GM18909 (cell line): ENCODE results near the gene ACTL10.
"Not testable (repeated sequence)": the region's sequence is repeated elsewhere in the genome, so short reads cannot be mapped to it uniquely, and the experiment has no call there.

Source experiments
- ATAC-seq: cut with Tn5 transposase; IDR thresholded peaks from one replicate; pipeline ENCODE4 v1.9.1; 2021; ENCODE audit warnings: mild to moderate bottlenecking; ENCODE audit not compliant: unreplicated experiment, poor library complexity

ACTL10 gene

DNA sequence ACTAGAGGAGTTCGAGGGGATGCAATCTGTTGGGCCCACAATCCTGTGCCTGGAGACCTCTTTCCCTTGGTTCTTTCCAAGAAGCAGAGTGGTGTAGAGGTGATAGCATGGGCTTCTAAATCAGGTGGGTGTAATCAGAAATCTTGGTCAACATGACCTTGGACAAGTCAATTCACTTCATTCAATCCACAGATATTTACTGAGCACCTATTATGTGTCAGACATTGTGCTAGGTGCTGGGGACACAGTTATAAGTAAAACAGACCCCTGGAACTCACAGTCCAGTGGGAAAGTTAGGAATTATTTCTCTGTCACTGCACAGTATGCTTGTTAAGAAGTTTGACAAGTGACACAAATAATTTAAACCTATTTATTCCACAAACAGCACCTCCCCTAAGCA, 22.8 kb downstream of the ACTL10 start:
- ATAC-seq: no peak

DNA sequence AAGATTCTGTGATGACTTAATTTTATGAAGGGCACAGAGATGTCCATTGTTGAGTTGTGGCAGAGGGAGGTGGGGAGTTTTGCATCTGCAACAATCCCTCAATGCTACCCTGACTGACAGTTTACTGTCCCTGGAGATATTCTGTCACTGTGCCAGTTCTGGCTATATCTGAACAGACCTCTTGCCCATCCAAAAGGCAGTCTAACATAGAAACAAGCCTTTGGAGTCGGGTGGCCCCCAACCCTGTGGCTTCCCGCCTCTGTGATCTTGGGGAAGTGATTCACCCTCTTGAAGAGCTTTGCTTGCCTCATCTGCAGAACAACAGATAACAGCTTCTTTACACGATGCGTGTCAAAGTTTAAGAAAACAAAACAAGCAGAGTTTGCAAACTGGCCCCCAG, 23.2 kb downstream of the ACTL10 start:
- ATAC-seq: no peak

DNA sequence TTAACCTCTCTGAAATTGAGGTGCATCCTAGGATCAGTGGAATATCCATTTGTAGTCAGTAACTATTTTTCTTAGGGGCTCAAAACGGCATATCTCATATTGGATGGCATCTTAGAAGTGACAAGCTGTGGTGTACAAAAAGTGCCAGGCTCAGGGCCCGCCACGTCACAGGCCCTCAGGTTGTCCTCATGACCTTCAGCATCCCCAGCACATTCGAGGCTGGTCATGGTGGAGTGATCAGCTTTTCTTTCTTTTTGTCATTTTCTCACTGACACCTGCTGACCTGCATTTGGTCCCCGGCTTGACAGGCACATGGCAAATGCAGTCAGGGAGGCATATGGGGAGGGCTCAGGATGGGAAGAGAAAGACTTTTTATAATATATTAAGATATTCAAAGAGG, 26.5 kb downstream of the ACTL10 start:
- no peak for ATAC-seq

DNA sequence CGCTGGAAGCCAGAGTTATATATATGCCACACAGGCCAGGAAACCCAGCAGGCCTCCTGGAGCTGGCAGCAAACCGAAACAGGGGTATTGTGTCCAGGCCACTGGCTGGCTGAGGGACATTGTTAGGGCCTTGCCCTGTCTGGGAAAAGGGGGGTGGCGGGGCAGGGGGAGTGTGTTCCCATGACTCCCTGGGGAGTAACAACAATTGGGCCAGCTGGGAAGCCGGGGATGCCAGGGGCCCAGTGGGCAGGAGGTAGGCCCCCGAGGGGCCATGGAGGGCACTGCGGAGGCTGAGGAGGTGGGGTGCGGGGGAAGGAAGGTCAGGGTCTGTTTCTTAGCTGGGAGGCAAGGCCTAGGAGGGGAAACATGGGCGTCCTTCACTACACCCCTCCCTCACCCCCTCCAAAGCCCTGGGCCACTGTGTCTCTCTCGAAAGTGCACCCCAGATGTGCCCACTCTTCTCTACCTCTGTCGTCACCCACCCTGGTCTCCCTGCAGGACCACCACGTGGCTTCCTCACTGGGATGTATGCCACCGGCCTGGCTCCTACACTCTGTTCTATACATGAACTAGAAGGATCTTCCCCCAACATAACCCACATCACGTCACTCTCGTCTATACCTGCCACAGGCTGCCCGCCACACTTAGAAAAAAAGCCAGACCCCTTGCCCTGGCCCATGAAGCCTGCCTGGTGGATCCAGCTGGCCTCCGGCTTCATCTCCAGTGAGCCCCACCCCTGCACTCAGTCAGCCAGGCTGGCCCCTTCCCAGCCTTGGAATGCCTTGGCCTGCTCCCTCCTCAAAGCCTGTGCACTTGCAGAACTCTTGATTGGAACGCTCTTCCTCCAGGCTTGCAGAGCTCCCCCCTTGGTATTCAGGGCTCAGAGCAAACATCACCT, 27.2 kb downstream of the ACTL10 start:
- ATAC-seq: no peak

DNA sequence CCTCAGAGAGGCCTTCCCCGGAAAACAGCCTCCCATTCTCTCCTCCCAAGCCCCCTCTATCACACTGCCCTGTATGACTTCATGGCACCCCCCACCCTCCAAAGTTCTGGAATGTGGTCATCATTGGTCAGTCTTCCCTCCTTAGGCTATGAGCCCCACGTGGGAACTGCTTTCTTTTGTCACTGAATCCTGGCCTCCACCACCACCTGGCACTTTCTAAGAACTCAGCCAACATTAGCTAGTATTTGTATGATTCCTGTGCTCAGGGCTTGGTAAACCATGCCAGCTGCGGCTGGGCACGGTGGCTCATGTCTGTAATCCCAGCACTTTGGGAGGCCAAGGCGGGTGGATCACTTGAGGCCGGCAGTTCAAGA, 27.9 kb downstream of the ACTL10 start:
- no peak for ATAC-seq

DNA sequence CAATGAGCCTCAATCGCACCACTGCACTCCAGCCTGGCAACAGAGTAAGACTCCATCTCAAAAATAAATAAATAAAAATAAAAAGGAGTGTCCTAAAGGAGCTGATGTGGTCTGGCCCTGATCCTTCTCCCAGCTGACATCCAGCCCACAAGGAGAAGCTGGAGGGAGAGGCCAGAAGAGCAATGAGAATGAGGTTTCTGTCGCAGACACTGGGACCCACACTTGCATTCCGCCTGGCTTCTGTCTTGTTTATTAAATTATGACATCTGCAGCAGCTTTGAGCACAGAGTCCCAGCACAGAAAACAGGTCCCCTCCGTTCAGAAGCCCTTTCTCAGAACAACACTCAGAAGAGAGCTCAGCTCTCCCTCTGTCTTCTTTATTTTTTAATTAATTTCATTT, 29.7 kb downstream of the ACTL10 start:
- no peak for ATAC-seq

DNA sequence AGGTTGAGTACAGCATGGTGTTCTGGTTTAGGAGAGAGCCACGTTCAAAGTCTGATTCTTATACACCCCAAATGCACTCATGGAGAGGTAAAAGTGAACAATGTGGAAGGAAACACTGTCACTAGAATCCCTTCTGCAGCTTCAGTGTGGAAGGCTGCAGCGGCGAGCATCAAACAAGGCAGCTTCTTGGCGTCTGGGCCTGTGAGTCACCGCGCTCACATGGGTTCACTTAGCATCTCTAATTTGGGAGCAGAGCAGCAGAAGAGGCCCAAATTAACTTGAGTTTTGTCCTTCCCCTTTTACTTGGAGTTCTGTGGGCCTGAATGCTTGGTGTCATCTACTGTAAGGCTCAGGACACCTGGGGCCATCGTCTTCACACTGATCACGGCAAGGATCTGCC, 30.4 kb downstream of the ACTL10 start:
- ATAC-seq: no peak

DNA sequence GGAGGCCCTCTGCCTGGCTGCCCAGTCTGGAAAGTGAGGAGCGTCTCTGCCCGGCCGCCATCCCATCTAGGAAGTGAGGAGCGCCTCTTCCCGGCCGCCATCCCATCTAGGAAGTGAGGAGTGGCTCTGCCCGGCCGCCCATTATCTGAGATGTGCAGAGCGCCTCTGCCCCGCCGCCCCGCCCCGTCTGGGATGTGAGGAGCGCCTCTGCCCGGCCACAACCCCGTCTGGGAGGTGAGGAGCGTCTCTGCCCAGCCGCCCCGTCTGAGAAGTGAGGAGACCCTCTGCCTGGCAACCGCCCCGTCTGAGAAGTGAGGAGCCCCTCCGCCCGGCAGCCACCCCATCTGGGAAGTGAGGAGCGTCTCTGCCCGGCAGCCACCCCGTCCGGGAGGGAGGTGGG, 32.2 kb downstream of the ACTL10 start:
- not testable (repeated sequence) for ATAC-seq

DNA sequence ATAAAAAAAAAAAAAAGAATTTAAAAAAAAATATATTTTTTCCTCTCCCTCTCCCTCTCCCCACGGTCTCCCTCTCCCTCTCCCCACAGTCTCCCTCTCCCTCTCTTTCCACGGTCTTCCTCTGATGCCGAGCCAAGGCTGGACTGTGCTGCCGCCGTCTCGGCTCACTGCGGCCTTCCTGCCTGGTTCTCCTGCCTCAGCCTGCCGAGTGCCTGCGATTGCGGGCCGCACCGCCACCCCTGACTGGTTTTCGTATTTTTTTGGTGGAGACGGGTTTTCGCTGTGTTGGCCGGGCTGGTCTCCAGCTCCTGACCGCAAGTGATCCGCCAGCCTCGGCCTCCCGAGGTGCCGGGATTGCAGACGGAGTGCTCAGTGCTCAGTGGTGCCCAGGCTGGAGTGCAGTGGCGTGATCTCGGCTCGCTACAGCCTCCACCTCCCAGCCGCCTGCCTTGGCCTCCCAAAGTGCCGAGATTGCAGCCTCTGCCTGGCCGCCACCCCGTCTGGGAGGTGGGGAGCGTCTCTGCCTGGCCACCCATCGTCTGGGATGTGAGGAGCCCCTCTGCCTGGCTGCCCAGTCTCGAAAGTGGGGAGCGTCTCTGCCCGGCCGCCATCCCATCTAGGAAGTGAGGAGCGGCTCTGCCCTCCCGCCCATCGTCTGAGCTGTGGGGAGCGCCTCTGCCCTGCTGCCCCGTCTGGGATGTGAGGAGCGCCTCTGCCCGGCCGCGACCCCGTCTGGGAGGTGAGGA, 34.1 kb downstream of the ACTL10 start:
- ATAC-seq: not testable (repeated sequence)

DNA sequence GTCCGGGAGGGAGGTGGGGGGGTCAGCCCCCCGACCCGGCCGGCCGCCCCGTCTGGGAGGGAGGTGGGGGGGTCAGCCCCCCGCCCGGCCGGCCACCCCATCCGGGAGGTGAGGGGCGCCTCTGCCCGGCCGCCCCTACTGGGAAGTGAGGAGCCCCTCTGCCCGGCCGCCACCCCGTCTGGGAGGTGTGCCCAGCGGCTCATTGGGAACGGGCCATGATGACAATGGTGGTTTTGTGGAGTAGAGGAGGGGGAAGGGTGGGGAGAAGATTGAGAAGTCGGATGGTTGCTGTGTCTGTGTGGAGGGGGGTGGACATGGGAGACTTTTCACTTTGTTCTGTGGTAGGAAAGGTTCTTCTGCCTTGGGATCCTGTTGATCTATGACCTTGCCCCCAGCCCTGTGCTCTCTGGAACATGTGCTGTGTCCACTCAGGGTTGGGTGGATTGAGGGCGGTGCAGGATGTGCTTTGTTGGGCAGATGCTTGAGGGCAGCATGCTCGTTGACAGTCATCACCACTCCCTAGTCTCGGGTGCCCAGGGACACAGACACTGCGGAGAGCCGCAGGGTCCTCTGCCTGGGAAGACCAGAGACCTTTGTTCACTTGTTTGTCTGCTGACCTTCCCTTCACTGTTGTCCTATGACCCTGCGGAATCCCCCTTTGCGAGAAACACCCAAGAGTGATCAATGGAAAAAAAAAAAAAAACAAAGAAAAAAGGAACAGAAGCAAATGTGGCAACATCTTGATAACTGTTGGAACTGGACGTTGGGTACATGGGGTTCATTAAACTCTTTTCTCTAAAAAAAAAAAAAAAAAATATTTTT, 35.1 kb downstream of the ACTL10 start:
- no peak for ATAC-seq

DNA sequence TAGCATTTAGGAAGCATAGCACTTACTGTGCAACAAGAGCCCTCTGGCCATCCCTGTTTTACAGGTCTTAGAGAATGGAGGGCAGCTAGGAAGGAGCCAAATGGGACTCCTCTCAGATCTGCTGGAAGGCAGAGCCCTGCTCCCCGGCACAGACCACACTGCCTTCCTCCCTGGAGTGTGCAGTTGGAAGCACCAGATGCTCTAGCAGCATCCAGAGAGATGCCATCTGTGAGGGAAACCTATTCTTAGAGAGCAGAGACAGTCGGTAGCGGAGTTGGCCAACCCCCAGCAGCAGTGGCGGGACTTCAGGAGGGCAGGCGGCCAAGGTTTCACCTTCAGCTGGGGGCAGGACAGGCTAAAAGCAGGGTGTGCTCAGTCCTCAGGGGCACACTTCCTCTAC, 36.1 kb downstream of the ACTL10 start:
- ATAC-seq: no peak

DNA sequence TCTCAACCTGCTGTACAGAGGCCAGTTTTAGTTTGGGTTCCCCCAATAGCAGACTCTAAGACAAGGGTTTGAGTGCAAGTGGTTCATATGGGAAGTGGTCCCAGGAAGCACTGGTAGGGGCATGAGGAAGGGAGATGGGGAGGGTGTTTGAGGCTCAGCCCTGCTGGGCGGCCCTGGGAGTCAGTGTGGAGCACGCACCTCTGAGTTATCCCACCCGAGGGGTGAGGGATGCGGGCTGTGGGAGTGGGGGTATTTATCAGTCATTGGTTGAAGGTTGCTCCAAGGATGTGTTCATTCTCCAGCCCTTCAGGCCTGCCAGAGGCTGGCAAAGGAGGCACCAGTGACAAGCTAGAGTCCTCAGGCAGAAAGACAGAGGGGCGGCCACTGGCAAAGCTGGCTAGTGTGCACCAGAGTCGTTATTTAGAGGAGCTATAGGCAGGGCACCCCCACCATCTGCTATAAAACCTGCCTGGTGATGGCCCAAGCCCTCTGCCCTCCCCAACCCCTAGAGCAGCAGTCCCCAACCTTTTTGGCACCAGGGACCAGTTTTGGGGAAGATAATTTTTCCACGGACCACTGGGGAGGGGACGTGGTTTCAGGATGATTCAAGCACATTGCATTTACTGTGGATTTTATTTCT, 36.9 kb downstream of the ACTL10 start:
- ATAC-seq: no peak

DNA sequence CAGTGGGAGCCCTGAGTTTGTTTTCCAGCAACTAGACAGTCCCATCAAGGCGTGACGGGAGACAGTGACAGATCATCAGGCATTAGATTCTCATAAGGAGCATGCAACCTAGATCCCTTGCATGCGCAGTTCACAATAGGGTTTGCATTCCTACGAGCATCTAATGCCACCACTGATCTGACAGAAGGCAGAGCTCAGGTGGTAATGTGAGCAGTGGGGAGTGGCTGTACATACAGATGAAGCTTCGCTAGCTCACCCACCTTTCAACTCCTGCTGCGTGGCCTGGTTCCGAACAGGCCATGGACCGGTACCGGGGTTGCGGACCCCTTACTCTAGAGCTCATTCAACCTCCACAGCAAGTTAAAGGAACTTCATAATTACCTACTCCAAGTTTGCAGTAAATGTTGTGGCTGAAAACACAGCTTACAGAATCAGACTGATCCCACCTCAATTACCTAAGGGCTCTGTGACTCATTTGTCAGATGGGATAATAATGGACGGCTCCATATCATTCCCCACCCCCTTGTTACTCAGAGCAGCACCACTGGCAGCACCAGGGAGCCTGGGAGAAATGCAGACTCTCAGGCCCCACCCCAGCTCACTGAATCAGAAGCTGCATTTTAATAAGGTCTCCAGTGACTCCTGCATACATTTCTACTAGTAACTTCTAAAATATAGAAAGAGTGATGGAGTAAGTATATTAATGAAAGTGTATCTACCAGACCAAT, 37.6 kb downstream of the ACTL10 start:
- no peak for ATAC-seq

DNA sequence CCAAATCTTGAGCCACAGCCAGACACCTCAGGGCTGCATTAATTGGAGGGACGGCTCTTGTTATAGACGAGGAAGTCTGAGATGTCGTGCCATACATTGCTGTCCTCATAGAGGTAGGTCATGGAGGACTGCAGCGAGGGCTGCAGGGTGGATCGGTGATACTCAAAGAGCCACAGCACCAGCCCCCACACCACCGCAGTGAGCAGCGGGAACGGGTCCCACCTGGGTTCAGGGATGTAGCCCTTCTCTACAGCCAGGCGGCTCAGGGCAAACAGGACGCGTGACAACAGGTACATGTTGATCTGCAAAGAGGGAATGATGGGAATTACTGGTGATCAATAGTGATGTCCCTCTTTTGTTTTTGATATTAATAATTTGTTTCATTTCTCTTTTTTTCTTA, 40.9 kb downstream of the ACTL10 start:
- no peak for ATAC-seq

DNA sequence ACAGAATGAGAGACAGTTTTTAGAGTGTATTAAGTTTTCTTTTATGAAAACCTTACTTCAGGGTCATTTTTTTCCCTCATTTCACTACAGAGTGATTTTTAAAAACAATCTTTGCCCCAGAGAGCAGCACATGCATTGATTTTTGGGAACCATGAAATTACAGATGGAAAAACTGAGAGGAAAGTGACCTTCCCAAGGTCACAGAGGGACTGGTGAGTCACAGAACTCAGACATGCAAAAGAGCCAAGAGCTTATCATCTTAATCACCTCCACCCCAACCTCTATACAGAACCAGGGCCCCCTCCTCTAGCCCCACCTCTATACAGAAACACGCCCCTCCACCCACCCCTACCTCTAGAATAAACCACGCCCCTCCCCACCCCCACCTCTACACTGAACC, 42.7 kb downstream of the ACTL10 start:
- no peak for ATAC-seq

DNA sequence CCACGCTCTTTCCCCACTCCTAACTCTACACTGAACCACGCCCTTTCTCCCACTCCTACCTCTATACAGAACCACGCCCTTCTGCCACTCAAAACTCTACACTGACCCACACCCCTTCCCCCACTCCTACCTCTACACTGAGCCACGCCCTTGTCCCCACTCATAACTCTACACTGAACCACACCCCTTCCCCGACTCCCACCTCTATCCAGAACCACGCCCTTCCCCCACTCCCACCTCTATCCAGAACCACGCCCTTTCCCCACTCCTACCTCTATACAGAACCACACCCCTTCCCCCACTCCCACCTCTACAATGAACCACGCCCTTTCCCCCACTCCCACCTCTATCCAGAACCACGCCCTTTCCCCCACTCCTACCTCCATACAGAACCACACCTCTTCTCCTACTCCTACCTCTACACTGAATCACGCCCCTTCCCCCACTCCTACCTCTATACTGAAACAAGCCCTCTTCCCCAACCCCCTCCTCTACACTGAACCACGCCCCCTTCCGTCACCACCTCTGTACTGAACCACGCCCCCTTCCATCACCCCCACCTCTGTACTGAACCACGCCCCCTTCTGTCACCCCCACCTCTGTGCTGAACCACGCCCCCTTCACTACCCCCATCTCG, 43.3 kb downstream of the ACTL10 start:
- no peak for ATAC-seq

DNA sequence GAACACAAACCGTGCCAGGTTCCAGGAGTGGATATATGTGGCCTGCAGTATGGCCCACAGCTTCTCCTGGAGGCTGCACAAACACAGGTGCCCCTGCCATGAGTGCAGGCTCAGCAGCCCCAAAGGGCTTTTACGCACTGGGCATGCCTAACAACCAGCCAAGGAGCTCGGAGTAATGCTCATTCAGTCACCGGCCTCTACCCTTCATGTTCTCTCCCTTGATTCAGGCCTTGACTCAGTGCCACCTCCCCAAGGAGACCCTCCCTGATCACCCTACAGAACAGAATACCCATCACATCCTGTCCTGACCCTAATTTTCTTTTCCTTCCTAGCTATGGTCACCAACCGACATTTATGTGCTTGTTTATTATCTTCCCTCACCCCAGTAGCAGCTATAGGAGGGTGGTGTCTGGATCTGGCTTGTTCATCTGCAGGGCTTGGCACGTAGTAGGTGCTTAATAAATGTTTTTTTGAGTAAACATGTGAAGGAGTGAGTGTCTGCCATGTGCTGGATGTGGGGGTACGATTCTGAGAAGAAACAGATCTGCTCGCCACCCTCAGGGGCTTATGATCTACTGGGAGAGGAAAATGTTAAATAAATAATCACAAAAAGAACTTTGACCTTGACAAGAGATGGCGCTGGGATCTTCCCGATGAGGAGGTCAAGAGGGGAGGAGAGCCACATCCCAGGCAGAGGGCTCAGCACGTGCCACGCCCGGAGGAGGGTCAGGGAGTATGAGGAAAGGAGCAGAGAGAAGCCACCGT, 44.1 kb downstream of the ACTL10 start:
- ATAC-seq: no peak

DNA sequence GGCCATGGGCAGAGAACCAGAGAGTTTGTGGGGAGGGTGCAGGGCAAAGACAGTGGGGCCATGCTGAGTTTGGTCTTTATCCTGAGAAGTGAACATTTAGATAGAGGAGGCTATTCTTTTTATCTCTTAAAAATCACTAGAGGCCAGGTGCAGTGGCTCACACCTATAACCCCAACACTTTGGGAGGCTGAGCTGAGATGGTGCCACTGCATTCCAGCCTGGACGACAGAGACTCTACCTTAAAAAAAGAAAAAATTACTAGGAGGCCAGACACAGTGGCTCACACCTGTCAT, 44.6 kb downstream of the ACTL10 start:
- ATAC-seq: no peak

DNA sequence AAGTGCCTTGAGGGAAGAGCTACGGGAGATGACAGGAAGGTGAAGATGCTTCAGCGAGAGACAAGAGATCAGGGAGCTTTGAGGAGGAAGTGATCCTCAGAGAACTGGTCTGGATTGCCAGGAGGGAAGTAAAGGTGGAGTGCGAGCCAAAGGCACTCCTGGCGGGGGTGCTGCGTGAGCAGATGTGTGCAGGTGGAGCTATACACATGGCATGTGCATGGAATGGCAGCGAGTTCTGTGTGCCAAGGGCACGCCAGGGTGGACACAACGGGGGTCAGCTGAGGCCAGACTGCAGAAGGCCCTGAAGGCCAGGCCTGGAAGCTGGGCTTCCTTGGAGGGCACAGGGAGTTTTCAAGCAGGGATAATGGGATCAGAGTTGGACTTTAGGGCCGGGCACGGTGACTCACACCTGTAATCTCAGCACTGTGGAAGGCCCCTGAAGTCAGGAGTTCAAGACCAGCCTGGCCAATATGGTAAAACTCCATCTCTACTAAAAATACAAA, 47.2 kb downstream of the ACTL10 start:
- ATAC-seq: no peak
